Measurements from ENCODE around the gene LIG4.

LIG4 gene

DNA sequence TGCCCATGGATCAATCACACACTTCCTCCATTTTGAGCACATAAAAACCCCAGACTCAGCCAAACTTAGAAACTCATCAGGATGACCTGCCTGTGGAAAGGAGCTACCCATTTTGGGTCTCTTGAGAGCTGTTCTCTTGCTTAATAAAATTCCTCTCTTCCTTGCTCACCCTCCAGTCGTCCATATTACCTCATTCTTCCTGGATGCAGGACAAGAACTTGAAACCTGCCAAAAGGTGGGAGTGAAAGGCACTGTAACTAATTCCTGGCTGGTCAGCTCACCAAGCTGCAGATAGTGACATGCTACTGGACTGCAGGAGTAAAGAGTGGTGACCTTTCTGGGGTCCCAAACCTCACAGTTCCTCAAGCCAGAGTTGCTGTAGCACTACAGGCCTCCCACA lies 20.2 kb downstream of the LIG4 start:
- Histone ChIP-seq H3K79me2 (ENCODE audit: insufficient read depth, low read length) (no peaks in the 10 kb centered on the region), H3F3A (ENCODE audit: low read depth) (no peaks in the 10 kb centered on the region), H3K9me2 (replicated peaks; ENCODE audit: low read depth, low read length) (no peaks in the 10 kb centered on the region), H3K9me3 (ENCODE audit: insufficient read depth, low read depth, low read length) (peaks cover 8% of the 10 kb centered on the region; the same call in 1 of the 2 replicates), H3K4me2 (ENCODE audit: low read depth, low read length, poor library complexity, severe bottlenecking) (no peak overlapping the region), H3K4me1 (ENCODE audit: insufficient read depth, low read length, poor library complexity, severe bottlenecking) (no peaks in the 10 kb centered on the region), H3K4me3 (ENCODE audit: low read length, poor library complexity, severe bottlenecking) (no peak overlapping the region), H2AFZ (ENCODE audit: low read length) (no peak overlapping the region), H3K36me3 (ENCODE audit: insufficient read depth, low read length) (no peaks in the 10 kb centered on the region), H4K20me1 (ENCODE audit: insufficient read depth, low read length, poor library complexity, severe bottlenecking) (no peaks in the 10 kb centered on the region), H3K9ac (ENCODE audit: low read depth, low read length, poor library complexity, severe bottlenecking) (no peak overlapping the region), H3K27me3 (ENCODE audit: insufficient read depth, low read length, poor library complexity, severe bottlenecking) (no peaks in the 10 kb centered on the region)
- TF ChIP-seq EZH2phosphoT487 (IDR thresholded peaks at IDR 0.05; ENCODE audit: borderline replicate concordance): no peak

DNA sequence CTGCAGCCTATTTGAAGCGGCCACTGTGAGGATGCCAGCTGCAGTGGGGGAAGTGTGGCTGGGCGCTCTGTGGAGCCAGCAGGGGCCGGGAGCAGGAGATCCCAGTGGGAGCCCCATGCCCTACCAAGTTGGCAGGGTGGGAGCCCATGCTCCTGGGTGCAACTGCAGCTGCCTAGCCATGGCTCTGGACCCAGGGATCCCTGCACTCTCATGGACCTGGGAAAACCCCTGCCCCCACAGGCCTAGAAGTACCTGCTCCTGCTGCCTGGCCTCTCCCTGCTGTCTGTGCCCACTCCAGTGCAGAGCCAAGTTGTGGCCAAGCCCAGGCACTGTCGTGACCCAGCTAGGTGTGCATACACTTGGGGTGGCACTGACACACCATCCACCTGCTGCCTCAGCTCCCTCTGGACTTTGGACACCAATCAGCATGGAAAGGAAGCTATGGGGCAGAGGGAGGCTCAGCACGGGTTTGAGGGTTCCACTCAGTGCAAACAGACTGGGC lies 20.9 kb downstream of the LIG4 start:
- no peaks in the 10 kb centered on the region for H3K4me1 ChIP-seq (ENCODE audit: insufficient read depth, low read length, poor library complexity, severe bottlenecking)
- no peak overlapping the region for H3K4me3 ChIP-seq (ENCODE audit: low read length, poor library complexity, severe bottlenecking)
- H3K27me3 ChIP-seq (ENCODE audit: insufficient read depth, low read length, poor library complexity, severe bottlenecking): no peaks in the 10 kb centered on the region
- H3K9me3 ChIP-seq (ENCODE audit: insufficient read depth, low read depth, low read length): peaks cover 8% of the 10 kb centered on the region; the same call in 1 of the 2 replicates
- no peak for TF ChIP-seq EZH2phosphoT487 (IDR thresholded peaks at IDR 0.05; ENCODE audit: borderline replicate concordance)
- TF ChIP-seq, protein P1, sequence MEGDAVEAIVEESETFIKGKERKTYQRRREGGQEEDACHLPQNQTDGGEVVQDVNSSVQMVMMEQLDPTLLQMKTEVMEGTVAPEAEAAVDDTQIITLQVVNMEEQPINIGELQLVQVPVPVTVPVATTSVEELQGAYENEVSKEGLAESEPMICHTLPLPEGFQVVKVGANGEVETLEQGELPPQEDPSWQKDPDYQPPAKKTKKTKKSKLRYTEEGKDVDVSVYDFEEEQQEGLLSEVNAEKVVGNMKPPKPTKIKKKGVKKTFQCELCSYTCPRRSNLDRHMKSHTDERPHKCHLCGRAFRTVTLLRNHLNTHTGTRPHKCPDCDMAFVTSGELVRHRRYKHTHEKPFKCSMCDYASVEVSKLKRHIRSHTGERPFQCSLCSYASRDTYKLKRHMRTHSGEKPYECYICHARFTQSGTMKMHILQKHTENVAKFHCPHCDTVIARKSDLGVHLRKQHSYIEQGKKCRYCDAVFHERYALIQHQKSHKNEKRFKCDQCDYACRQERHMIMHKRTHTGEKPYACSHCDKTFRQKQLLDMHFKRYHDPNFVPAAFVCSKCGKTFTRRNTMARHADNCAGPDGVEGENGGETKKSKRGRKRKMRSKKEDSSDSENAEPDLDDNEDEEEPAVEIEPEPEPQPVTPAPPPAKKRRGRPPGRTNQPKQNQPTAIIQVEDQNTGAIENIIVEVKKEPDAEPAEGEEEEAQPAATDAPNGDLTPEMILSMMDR (conservative IDR thresholded peaks at IDR 0.05; ENCODE audit: low read length): no peak
- no peak overlapping the region for H3K9ac ChIP-seq (ENCODE audit: low read depth, low read length, poor library complexity, severe bottlenecking)
- no peak overlapping the region for H3K4me2 ChIP-seq (ENCODE audit: low read depth, low read length, poor library complexity, severe bottlenecking)
- H2AFZ ChIP-seq (ENCODE audit: low read length): no peak overlapping the region
- H3K9me2 ChIP-seq (replicated peaks; ENCODE audit: low read depth, low read length): no peaks in the 10 kb centered on the region
- H3K36me3 ChIP-seq (ENCODE audit: insufficient read depth, low read length): no peaks in the 10 kb centered on the region
- H3F3A ChIP-seq (ENCODE audit: low read depth): no peaks in the 10 kb centered on the region
- H3K79me2 ChIP-seq (ENCODE audit: insufficient read depth, low read length): no peaks in the 10 kb centered on the region
- H4K20me1 ChIP-seq (ENCODE audit: insufficient read depth, low read length, poor library complexity, severe bottlenecking): no peaks in the 10 kb centered on the region

DNA sequence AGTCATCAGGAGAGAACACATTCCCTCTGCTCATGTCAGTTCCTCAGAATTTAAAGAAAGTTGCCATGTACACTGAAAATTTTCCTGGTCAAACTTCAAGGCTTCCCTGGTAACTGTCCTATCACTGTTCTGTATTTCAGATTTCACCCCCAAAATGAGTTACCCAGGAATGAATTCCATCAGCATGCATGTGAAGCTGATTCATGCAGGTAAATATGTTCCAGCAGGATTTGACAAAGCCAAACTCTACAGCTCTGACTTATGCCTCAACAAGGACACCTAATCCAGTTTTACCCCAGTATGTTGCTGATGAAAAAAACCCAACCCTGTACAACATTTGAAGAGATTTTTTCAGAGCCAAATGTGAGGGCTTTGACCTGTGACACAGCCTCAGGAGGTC lies 21.5 kb downstream of the LIG4 start:
- Histone ChIP-seq H3K9ac (ENCODE audit: low read depth, low read length, poor library complexity, severe bottlenecking) (no peak overlapping the region), H3F3A (ENCODE audit: low read depth) (no peaks in the 10 kb centered on the region), H3K79me2 (ENCODE audit: insufficient read depth, low read length) (no peaks in the 10 kb centered on the region), H2AFZ (ENCODE audit: low read length) (no peak overlapping the region), H3K4me2 (ENCODE audit: low read depth, low read length, poor library complexity, severe bottlenecking) (no peak overlapping the region), H3K4me3 (ENCODE audit: low read length, poor library complexity, severe bottlenecking) (no peak overlapping the region), H3K36me3 (ENCODE audit: insufficient read depth, low read length) (no peaks in the 10 kb centered on the region), H3K27me3 (ENCODE audit: insufficient read depth, low read length, poor library complexity, severe bottlenecking) (no peaks in the 10 kb centered on the region), H3K9me3 (ENCODE audit: insufficient read depth, low read depth, low read length) (peaks cover 8% of the 10 kb centered on the region; the same call in 1 of the 2 replicates), H4K20me1 (ENCODE audit: insufficient read depth, low read length, poor library complexity, severe bottlenecking) (no peaks in the 10 kb centered on the region), H3K4me1 (ENCODE audit: insufficient read depth, low read length, poor library complexity, severe bottlenecking) (no peaks in the 10 kb centered on the region), H3K9me2 (replicated peaks; ENCODE audit: low read depth, low read length) (no peaks in the 10 kb centered on the region)
- no peak for TF ChIP-seq EZH2phosphoT487 (IDR thresholded peaks at IDR 0.05; ENCODE audit: borderline replicate concordance)
- TF ChIP-seq, protein P1 (conservative IDR thresholded peaks at IDR 0.05; ENCODE audit: low read length): no peak

DNA sequence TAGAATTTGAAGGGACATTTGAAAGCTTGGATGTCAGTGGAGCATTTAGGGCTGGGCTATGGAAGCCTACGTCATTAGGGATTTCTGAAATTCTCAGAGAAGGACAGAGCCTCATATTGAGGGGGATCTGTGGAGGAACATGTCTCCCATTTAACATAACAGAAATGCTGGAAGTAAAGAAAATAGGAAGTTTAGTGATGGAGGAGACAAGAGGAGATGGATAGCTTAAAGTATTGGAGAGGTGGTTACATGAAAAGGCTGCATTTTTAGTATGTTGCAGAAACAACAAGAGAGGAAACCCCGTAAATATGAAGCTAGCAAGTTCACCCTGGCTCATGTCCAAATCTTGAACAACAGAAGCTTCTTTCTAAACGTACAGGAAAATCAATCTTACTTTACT lies 24.4 kb downstream of the LIG4 start:
- Histone ChIP-seq H3K4me2 (ENCODE audit: low read depth, low read length, poor library complexity, severe bottlenecking) (no peak overlapping the region), H3K4me3 (ENCODE audit: low read length, poor library complexity, severe bottlenecking) (no peak overlapping the region), H3F3A (ENCODE audit: low read depth) (no peaks in the 10 kb centered on the region), H3K27me3 (ENCODE audit: insufficient read depth, low read length, poor library complexity, severe bottlenecking) (no peaks in the 10 kb centered on the region), H3K36me3 (ENCODE audit: insufficient read depth, low read length) (no peaks in the 10 kb centered on the region), H3K79me2 (ENCODE audit: insufficient read depth, low read length) (no peaks in the 10 kb centered on the region), H3K4me1 (ENCODE audit: insufficient read depth, low read length, poor library complexity, severe bottlenecking) (no peaks in the 10 kb centered on the region), H4K20me1 (ENCODE audit: insufficient read depth, low read length, poor library complexity, severe bottlenecking) (no peaks in the 10 kb centered on the region), H3K9me2 (replicated peaks; ENCODE audit: low read depth, low read length) (no peaks in the 10 kb centered on the region), H3K9me3 (ENCODE audit: insufficient read depth, low read depth, low read length) (peaks cover 8% of the 10 kb centered on the region; the same call in 1 of the 2 replicates), H3K9ac (ENCODE audit: low read depth, low read length, poor library complexity, severe bottlenecking) (no peak overlapping the region), H2AFZ (ENCODE audit: low read length) (no peak overlapping the region)
- no peak for TF ChIP-seq EZH2phosphoT487 (IDR thresholded peaks at IDR 0.05; ENCODE audit: borderline replicate concordance)
- TF ChIP-seq, protein P1 (conservative IDR thresholded peaks at IDR 0.05; ENCODE audit: low read length): no peak

All from Loucy (cell line).